SU-DHL-6 (cell line): ENCODE measurements around the gene TNFAIP8L1.

Source experiments
- CTCF ChIP-seq: fragments of 200-600 bp; sonication (generic); IDR thresholded peaks from one replicate; pipeline ENCODE4 v1.5.1; 2017; ENCODE audit warnings: antibody characterized with exemption, mild to moderate bottlenecking, low read length, moderate library complexity; ENCODE audit not compliant: insufficient read depth, poor library complexity, severe bottlenecking
- EZH2phosphoT487 ChIP-seq: fragments of 200-600 bp; sonication (generic), shearing (Covaris generic); conservative IDR thresholded peaks from 2 replicates; pipeline ENCODE4 v1.6.1; 2018; ENCODE audit warnings: mild to moderate bottlenecking, antibody characterized with exemption, low read length, moderate library complexity, mixed read lengths

- no peak for TF ChIP-seq CTCF
- no peak for TF ChIP-seq EZH2phosphoT487
These were observed 18.6 kb upstream of the TNFAIP8L1 start for GRCh38 chr19:4620675-4621074.
